NCI-H128 (cell line): ENCODE results near the gene RUSC2.

ENCODE experiments used
- DNase-seq: peaks from one replicate; lab custom pipeline; 2025; ENCODE audit not compliant: unreplicated experiment; lab: John Stamatoyannopoulos, UW

RUSC2 gene, protein sequence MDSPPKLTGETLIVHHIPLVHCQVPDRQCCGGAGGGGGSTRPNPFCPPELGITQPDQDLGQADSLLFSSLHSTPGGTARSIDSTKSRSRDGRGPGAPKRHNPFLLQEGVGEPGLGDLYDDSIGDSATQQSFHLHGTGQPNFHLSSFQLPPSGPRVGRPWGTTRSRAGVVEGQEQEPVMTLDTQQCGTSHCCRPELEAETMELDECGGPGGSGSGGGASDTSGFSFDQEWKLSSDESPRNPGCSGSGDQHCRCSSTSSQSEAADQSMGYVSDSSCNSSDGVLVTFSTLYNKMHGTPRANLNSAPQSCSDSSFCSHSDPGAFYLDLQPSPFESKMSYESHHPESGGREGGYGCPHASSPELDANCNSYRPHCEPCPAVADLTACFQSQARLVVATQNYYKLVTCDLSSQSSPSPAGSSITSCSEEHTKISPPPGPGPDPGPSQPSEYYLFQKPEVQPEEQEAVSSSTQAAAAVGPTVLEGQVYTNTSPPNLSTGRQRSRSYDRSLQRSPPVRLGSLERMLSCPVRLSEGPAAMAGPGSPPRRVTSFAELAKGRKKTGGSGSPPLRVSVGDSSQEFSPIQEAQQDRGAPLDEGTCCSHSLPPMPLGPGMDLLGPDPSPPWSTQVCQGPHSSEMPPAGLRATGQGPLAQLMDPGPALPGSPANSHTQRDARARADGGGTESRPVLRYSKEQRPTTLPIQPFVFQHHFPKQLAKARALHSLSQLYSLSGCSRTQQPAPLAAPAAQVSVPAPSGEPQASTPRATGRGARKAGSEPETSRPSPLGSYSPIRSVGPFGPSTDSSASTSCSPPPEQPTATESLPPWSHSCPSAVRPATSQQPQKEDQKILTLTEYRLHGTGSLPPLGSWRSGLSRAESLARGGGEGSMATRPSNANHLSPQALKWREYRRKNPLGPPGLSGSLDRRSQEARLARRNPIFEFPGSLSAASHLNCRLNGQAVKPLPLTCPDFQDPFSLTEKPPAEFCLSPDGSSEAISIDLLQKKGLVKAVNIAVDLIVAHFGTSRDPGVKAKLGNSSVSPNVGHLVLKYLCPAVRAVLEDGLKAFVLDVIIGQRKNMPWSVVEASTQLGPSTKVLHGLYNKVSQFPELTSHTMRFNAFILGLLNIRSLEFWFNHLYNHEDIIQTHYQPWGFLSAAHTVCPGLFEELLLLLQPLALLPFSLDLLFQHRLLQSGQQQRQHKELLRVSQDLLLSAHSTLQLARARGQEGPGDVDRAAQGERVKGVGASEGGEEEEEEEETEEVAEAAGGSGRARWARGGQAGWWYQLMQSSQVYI (N-terminal part only)

DNA sequence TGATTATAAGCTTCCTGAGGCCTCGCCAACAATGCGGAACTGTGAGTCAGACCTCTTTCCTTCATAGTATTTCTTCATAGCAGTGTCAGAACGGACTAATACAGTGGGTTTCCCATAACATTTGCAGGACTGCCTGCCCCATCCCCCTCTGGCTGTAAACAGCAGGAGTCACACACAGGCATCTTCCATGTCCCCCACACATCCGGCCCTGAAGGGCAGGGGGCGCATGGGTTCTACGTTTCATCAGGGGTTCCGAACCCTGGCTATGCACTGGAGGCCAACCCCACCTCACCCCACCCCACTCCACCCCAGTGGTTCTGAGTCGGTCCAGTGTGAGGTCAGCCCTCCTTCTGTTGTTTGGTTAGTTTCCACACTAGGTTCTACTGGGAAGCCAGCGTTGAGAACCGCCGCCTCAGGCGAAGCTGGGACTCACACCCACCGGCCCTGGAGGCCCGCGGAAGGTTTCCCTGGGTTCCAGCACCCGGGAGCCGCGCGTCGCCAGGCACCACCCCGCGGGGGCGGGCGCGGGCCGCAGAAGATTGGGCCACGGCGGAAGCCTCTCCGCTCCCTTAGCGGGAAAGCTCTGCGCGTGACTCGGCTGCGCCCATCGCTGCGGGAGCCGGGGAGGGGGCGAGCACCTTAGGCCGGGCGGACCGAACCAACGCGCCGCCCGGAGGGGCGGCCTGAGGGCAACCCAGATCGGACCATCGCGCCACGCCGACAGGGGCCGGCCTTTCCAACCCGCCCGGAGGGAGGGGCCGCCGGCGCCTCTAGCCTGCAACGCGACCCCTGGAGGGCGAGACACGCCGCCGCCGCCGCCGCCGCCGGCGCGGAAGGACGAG, at the start of gene RUSC2:
Gene RUSC2, plus strand, starts transcription at position 799 of the 842 bp plus-strand sequence. CDS start 56,411 bp downstream, outside the sequence.
- DNase-seq: peak; percentile 86

DNA sequence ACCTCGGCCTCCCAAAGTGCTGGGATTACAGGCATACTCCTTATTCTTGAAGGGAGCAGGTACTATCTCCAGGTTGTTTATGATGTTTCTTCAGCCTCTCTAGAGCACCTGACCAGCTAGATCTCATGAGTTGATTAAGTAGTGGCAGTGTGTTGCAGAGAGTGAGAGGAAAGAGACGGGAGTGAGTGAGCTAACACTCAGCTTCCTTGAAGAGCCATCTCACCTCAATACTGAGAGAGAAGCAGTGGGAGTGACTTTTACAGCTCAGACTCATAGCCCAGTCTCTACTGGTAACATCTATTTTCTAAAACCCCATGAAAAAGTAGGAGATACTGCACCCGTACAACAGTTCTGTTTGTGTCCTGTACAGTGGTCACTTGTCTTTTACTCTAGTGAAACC, 43.9 kb upstream of the RUSC2 start:
- DNase-seq: no peak

DNA sequence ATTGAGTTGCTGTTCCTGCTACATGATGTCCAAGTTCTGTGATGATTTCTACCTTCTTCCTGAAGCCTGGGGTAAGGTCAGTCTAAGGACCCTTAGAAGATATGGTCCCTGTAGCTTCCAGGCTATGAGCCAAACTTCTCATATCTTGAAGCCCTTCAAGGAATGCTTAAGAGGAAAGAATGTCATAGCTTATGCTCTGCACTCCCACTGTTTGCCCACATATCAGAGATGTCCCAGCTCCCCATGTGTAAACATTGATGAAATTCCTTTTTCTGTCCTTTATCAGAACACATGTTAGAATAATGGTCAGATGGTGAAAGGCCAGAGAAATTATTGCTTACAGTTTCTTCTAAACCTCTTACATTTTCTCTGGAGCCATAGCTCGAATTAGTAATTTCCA, 41.4 kb upstream of the RUSC2 start:
- no peak for DNase-seq

DNA sequence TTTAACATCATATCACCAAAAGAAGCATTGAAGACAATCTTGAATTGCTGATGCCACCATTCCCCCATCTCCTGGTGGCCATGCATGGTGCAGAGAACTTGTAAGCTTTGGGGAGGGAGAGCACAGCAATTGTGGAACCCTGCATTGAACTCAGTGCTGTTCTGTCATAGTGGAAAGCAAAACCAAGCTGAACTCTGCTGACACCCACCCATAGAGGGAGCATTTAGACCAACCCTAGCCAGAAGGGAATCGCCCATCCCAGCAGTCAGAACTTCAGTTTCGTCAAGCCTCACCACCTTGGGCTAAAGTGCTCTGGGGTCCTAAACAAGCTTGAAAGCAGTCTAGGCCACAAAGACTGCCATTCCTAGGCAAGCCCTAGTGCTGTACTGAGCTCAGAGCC, 37.4 kb upstream of the RUSC2 start:
- no peak for DNase-seq

DNA sequence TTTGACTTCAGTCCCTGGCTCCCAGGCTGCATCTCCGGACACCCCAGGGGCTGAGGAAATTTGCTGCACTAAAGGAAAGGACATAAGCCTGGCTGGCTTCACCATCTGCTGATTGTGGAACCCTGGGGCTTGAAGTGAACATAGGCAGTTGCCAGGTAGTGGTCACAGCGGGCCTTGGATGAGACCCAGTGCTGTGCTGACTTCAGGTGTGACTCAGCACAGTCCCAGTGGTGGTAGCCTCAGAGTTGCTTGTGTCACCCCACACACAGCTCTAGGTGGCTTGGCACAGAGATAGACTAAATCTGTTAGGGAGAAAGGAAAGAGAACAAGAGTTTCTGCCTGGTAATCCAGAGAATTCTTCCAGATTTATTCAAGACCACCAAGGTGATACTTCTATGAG, 36.1 kb upstream of the RUSC2 start:
- no peak for DNase-seq

DNA sequence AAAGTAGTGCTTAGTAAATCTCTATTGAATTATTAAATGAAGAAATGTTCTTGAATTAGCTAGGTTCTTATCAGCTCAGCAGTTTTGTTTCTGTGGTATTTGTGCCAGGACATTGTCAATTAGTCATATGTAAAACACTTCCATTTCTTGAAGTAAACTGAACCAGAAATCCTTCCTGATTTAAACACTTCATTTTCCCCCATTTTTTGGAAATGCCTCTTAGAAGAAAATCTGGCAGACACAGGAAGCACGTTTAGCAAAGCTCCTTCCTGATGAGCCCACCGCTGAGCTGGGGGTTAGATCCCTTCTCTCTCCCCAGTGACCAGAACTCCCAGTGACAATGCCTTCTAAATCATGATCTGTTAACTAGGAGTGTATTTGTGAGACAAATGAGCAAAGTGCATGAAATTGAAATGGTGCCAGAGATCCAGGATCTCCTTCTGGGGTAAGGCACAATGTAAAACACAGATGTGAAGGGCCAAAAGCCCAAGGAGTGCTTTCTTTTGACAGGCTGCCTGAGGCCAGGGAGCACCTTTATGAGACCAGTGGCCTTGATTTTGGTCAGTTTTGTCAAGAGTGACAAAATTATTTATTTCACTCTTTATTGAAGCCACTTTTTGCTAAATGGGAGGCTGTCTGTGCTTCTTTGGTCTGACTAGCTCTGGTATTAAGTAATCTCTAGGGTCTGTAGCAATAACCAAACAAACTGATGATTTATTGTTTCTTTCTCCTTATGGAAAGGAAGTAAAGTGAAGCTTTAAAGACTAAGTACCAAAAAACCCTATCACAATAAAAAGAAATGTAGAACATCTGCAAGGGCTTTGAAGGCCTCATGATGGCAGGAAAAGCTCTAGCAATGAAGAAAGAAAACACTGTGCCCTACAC, 25.5 kb upstream of the RUSC2 start:
- DNase-seq: no peak

DNA sequence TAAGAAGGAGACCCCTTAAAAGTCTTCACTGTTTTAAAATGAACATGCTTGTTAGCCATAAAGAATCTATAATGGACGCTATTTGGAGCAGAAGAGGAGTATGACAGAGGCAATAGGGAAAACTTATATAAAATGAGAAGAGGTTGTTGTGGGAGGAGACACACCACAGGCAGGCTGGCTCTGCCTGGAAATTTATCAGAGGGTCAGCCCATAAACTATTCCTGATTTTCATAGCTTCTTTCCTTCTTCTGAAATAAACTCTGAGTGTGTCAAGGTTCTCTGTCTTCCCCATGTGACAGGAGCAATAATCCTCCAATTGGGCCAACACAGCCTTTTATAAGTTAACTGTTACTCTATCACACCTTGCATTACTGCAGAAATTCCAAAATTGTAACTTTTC, 19.6 kb upstream of the RUSC2 start:
- no peak for DNase-seq

DNA sequence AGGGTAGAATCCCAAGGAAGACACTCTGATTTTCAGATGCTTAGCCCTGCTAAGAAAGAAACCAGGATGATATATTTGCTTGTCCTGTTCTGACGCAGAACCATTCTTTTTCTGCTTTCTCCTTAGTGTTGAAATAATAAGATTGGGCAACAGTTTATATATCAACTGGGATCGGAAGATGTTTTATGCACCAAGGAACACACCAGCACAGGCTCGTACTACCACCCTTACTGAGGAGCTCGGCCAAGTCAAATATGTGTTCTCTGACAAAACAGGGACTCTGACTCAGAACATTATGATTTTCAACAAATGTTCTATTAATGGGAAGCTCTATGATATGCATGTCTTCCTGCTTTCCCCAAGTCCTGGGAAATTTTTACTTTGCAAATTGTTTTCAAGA, 19.0 kb upstream of the RUSC2 start:
- DNase-seq: no peak

DNA sequence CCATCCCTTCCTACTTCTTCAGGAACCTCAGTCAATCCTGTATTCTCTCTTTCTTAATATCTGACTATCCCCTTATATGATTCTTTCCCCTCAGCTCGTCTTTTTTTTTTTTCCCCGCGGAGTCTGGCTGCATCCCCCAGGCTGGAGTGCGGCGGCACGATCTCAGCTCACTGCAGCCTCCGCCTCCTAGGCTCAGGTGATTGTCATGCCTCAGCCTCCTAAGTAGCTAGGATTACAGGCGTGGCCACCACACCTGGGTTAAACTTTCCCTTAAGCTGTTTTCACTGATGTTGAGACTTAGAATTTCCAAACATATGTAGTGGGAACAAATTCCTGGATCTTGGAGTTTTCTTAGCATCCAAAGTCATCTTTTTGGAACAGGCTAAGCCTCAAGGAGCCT, 13.3 kb upstream of the RUSC2 start:
- no peak for DNase-seq

DNA sequence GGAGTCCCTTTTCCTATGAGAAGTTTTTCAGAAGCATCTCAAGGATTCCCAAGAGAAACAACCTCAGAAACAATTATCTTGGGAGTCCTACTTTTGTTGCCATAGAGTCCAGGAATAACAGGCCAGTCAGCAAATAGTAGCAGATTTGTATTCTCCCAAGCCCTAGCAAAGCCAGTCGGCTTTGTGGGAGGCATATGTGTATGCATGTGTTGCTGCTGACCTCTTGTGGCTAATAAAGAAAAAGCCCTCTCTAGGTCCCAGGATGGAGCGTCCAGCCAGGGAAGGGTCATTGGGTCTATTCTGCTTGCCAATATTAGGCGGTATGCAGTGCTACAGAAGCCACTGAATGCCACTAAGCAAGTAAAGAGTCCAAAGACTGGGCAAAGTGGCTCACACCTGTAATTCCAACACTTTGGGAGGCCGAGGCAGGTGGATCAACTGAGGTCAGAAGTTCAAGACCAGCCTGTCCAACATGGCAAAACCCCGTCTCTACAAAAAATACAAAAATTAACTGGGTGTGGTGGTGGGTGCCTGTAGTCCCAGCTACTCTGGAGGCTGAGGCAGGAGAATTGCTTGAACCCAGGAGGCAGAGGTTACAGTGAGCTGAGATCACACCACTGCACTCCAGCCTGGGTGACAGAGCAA, 12.6 kb upstream of the RUSC2 start:
- DNase-seq: peak; percentile 46

DNA sequence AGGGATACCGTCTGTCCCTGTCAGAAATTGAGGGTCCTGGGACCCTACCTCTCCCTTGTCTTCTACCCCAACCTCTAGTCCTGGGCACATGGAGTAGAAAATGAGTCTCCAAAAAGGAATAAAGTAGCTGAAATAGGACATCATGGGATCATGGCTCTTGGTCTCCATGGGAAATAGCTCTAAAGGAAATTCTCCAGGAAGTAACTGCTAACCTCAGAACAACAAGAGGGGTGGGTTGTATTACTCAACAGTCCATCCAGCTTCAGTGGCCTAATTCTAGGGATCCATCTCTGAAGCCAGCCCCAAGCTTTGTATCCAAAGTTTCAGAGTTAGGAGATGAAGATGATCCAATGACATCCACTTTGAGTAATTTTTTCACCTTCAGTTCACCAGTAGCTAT, 11.0 kb upstream of the RUSC2 start:
- DNase-seq: no peak

DNA sequence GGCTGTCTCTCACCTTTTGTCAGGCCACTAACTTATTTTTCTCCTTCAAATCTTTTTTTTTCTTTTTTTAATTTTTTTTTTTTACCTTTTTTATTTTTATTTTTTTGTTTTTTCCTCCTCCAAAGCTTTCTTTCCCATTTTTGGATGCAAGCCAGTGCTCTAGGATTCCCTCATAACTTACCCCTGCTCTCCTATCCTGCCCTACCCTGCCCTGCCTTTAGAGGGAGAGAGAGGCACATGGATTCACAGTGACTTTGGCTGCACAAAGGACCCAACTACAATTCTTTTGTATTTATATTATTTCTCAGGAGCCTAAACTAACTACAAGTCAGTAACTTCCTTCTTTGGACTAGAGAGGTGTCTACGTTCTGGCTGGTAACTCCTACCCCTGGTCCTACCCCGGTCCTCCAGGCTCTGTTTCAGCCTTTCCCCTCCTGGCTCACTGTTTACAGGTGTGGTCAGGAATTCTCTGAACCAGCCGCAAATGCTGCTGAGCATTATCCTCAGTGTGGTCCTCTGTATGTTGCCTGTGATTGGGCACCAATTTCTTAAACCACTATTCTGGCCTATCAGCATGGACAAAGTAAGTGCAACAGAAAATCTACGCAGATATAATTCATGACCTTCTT, 8.4 kb upstream of the RUSC2 start:
- DNase-seq: peak; percentile 11

DNA sequence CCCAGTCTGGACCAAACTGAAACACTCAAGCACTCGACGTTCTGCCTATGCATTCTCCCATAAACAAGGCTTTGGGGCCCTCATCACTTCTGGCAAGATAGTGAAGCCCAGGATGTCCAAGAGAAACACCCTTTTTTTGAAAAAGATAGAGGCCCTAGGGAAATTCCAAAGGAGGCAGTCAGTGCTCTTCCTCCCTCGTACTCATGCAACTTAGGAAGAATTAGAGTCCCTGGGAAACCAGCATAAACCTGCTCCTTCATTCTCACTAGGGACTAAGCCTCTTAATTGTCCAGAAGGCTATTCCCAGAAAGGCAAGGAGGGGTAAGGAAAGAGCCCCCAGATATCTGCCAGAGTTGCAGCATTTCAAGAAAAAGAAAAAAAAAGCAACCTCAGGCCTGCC, 7.8 kb upstream of the RUSC2 start:
- no peak for DNase-seq

DNA sequence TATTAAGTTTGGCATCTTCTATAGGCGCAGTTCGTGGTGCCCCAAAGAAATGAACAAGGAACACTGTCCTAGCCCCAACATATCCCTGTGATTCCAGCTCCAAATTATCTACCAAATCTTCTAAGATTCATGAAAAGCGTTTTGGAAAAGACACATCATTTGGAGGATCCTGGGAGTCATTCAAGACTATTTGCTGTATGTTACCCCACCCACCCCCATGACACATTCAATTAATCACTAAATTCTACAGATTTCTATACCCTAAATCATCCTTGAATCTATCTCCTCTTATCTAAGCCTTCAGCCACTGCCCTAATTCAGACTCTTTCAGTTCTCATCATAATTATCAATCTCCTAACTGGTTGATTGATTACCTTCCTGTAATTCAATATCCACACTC, 5.5 kb upstream of the RUSC2 start:
- DNase-seq: no peak

DNA sequence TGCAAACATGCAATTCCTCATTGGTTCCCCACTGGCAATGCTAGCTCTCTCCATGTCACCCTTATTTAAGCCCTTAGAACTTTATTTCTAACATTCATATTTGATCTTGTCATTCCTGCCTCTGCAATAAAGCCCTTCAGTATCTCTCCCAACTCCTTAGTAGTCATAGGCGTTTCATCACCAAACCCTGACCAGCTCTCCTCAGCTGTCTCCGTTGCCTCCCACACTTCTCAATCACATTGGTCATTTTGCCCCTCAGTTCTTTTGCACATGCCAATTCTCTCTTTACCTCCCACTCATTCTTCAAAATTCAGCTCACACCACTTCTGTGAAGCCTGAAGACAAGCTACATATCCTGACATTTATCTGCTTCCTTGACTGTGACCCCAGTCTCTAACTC, 2.8 kb upstream of the RUSC2 start:
- DNase-seq: no peak

DNA sequence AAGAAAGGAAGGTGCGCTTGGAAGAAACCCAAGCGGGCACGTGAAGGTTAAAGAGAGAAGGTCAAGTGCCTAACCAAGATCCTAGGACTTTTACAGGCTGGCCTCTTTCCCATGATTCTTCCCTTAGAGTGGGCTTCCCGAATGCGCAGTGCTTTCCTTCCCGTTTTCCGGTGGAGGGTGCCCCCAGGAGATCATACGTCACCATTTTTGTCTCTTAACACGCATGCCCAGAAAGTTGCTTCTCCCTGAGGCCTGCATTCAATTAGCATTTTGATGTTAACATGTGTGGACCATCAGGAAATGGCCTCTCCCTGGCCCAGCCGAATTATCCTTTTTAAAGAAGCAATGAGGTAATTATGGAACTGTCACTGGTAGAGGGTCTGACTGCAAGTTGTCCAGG, 1.9 kb upstream of the RUSC2 start:
- no peak for DNase-seq

DNA sequence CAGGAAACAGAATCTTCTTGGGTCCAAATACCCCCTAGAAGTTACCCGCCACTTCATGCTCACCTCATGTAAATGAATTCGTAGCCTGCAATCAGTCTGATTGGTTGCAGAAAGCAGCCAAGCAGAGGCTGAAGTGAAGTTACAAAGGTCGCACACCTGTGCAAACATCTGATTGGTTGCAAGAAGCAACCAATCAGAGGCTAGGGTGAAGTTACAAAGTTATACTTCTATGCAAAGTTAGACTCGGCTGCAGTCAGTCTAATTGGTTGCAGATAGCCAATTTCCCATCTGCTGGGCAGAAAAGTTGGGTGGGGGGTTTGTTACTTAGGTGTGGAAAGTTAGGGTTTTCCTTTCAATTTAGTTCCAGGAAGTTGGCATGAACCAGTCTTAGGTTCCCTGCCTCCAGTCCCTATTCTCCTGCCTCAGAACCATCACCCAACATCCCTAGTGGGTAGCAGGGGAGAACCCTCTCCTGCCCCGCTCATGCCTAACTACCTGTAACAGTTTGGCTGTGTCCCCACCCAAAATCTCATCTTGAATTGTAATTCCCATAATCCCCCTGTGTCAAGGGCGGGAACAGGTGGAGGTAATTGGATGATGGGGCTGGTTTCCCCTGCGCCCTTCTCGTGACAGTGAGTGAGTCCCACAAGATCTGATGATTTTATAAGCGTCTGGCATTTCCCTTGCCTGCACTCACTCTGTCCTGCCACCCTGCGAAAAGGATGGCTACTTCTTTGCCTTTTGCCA, 1.2 kb upstream of the RUSC2 start:
- DNase-seq: no peak
